ENCODE data around the gene IP6K1.

- no peak for TF ChIP-seq RAD21 (IDR thresholded peaks at IDR 0.05; ENCODE audit: low read depth)
- TF ChIP-seq EZH2 (IDR thresholded peaks at IDR 0.05), result no peak
- TF ChIP-seq, protein P1, sequence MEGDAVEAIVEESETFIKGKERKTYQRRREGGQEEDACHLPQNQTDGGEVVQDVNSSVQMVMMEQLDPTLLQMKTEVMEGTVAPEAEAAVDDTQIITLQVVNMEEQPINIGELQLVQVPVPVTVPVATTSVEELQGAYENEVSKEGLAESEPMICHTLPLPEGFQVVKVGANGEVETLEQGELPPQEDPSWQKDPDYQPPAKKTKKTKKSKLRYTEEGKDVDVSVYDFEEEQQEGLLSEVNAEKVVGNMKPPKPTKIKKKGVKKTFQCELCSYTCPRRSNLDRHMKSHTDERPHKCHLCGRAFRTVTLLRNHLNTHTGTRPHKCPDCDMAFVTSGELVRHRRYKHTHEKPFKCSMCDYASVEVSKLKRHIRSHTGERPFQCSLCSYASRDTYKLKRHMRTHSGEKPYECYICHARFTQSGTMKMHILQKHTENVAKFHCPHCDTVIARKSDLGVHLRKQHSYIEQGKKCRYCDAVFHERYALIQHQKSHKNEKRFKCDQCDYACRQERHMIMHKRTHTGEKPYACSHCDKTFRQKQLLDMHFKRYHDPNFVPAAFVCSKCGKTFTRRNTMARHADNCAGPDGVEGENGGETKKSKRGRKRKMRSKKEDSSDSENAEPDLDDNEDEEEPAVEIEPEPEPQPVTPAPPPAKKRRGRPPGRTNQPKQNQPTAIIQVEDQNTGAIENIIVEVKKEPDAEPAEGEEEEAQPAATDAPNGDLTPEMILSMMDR (IDR thresholded peaks at IDR 0.05 in 2 of 3, conservative IDR thresholded peaks at IDR 0.05 in 1 of 3; ENCODE audit: borderline replicate concordance in 1 of 3, insufficient read depth in 1 of 3, low read depth in 2 of 3, low read length in 2 of 3), result no peak
- TF ChIP-seq JUND (IDR thresholded peaks at IDR 0.05), result no peak
- TF ChIP-seq, protein P2, sequence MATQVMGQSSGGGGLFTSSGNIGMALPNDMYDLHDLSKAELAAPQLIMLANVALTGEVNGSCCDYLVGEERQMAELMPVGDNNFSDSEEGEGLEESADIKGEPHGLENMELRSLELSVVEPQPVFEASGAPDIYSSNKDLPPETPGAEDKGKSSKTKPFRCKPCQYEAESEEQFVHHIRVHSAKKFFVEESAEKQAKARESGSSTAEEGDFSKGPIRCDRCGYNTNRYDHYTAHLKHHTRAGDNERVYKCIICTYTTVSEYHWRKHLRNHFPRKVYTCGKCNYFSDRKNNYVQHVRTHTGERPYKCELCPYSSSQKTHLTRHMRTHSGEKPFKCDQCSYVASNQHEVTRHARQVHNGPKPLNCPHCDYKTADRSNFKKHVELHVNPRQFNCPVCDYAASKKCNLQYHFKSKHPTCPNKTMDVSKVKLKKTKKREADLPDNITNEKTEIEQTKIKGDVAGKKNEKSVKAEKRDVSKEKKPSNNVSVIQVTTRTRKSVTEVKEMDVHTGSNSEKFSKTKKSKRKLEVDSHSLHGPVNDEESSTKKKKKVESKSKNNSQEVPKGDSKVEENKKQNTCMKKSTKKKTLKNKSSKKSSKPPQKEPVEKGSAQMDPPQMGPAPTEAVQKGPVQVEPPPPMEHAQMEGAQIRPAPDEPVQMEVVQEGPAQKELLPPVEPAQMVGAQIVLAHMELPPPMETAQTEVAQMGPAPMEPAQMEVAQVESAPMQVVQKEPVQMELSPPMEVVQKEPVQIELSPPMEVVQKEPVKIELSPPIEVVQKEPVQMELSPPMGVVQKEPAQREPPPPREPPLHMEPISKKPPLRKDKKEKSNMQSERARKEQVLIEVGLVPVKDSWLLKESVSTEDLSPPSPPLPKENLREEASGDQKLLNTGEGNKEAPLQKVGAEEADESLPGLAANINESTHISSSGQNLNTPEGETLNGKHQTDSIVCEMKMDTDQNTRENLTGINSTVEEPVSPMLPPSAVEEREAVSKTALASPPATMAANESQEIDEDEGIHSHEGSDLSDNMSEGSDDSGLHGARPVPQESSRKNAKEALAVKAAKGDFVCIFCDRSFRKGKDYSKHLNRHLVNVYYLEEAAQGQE (IDR thresholded peaks at IDR 0.05; ENCODE audit: low read depth), result no peak
- TF ChIP-seq POLR2A (IDR thresholded peaks at IDR 0.05; ENCODE audit: borderline replicate concordance, extremely low read depth, insufficient read depth, insufficient read length), result no peak
- no peak for TF ChIP-seq TCF7L2 (IDR thresholded peaks at IDR 0.05; ENCODE audit: borderline replicate concordance, extremely low read depth, insufficient read depth, insufficient read length)
- TF ChIP-seq, protein P3, sequence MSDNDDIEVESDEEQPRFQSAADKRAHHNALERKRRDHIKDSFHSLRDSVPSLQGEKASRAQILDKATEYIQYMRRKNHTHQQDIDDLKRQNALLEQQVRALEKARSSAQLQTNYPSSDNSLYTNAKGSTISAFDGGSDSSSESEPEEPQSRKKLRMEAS (IDR thresholded peaks at IDR 0.05), result no peak
- no peak for TF ChIP-seq ZFX (IDR thresholded peaks at IDR 0.05)
- TF ChIP-seq POLR2AphosphoS5 (IDR thresholded peaks at IDR 0.05; ENCODE audit: low read depth, low read length), result no peak
- no peak for TF ChIP-seq SP1 (IDR thresholded peaks at IDR 0.05; ENCODE audit: low read depth)
Measured at GRCh38 chr3:49733551-49733950, 52.8 kb downstream of the IP6K1 start.
